GM18951 (cell line): ENCODE measurements around the gene MPDZ.

Experiments
- POLR2A ChIP-seq: IDR thresholded peaks from 4 replicates; pipeline ENCODE4 v1.6.1; 2011; ENCODE audit warnings: mild to moderate bottlenecking; ENCODE audit not compliant: insufficient read length, insufficient read depth; ENCODE audit errors: extremely low read depth
- in situ Hi-C: fragments of 300-500 bp; cut with MboI; formaldehyde crosslinking; loops from one replicate; pipeline ENCODE4 v1.12.0; 2022; ENCODE audit warnings: low sequenced_read_pairs, mixed read lengths, inconsistent platforms; ENCODE audit not compliant: unreplicated experiment

MPDZ gene

GRCh38 chr9:13158986-13159385 lies 120.5 kb downstream of the MPDZ start:
- in situ Hi-C loops, result no loop called here
- no peak for TF ChIP-seq POLR2A

DNA sequence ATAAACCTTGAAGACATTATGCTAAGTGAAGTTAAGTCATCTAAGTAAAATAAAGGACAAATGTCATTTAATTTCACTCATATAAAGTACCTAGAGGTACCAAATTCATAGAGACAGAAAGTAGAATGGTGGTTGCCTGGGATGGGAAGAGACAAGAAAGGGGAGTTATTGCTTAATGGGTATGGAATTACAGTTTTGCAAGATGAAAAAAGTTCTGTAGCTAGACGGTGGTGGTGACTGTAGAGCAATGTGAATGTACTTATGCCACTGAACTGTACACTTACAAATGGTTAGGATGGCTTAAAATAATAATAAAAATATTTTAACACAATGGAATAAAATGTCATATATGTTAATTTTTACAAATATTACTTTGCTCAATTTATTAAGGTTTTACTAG lies 128.0 kb downstream of the MPDZ start:
- no peak for TF ChIP-seq POLR2A
- in situ Hi-C loops, result no loop called here

DNA sequence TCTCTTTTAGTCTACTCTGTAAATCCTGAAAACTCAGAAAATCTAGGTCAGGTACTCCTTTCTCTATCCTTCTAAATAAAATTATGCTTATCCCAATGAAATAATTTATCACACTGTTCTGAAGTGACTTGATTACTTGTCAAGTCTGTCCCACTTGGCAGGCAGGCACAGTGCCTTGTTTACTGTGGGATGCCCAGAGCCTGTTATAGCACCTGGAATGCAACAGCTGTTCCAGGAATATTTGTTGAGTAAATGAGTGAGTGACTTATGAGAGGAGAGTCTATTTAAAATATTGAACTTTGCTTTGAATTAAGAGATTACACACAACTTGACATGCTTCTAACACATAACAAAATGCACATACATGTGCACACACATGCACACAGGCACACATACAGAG lies 130.0 kb downstream of the MPDZ start:
- in situ Hi-C loops, result no loop called here
- TF ChIP-seq POLR2A, result no peak

GRCh38 chr9:13146840-13147239 lies 132.7 kb downstream of the MPDZ start:
- in situ Hi-C loops, result no loop called here
- no peak for TF ChIP-seq POLR2A

- in situ Hi-C loops, result no loop called here
Measured at GRCh38 chr9:13145340-13145739, 134.2 kb downstream of the MPDZ start.

DNA sequence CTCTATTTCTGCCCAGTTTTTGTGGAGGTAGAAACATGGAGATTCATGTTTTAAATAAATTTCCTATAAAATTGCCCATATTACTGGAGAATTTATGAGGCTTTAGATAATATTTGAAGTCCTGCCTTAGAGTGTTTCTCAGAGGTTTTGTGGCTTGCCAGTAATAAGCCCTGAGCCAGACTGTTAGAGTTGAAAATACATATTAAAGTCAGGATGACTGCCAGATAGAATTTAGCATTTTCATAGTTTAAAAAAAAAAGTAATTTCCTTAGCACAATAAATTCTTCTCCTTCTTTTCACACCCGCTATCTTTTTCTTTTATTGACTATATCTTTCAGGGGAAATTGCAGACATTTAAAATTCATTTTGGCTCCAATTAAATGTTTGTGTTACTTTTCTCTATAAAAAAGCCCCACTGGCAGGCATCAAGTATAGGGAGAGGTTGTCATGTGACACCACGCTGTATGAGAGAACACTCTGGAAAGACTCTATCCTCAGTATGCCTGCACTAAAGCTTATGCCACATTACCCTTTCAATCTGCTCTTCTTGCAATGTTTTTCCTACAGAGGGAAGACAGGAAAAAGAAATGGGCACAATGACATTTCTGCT lies 135.2 kb downstream of the MPDZ start:
- in situ Hi-C loops, result no loop called here
- TF ChIP-seq POLR2A, result no peak

More at GRCh38 chr9:13145340-13145739, 134.2 kb downstream of the MPDZ start:
- TF ChIP-seq POLR2A, result no peak

GRCh38 chr9:13143281-13143680 lies 136.2 kb downstream of the MPDZ start:
- in situ Hi-C loops, result no loop called here
- no peak for TF ChIP-seq POLR2A

DNA sequence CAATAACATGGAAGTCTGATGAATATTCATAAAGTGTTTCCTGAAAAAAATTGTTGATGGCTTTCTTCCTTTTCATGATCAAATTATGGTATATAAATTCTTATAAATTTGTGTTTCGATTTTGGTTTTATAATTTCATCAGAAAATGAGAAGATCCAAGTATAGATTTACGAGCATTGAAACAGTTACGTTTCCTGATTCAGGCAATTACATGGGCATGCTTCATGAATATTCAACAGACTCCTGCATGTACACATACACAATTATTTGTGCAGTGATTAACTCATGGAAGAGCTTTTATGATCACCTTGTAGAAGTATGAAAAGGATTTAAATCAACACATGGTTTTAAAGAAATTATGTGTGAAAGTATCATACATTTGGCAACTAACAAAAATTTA lies 136.7 kb downstream of the MPDZ start:
- no peak for TF ChIP-seq POLR2A
- in situ Hi-C loops, result no loop called here

DNA sequence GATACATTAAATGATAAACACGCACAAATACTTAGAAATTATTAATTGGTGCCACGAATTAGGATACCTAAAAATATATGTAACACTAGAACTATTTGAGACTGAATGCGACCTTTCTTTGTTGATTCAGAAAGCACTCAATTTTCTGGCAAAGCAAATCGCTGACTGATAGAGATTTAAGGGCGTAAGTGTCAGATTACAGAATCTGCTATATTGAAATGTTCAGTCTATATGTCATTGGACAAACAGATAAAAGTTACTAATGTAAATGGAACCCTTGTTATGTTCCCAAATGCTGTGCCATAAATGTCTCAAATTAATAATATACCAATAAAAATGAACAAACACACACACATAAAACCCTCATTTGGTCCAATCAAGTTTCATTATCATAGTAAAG lies 137.9 kb downstream of the MPDZ start:
- no peak for TF ChIP-seq POLR2A

GRCh38 chr9:13140843-13141592 lies 138.5 kb downstream of the MPDZ start:
- in situ Hi-C loops, result no loop called here
- no peak for TF ChIP-seq POLR2A

More for the DNA sequence above, 137.9 kb downstream of the MPDZ start:
- in situ Hi-C loops, result no loop called here

DNA sequence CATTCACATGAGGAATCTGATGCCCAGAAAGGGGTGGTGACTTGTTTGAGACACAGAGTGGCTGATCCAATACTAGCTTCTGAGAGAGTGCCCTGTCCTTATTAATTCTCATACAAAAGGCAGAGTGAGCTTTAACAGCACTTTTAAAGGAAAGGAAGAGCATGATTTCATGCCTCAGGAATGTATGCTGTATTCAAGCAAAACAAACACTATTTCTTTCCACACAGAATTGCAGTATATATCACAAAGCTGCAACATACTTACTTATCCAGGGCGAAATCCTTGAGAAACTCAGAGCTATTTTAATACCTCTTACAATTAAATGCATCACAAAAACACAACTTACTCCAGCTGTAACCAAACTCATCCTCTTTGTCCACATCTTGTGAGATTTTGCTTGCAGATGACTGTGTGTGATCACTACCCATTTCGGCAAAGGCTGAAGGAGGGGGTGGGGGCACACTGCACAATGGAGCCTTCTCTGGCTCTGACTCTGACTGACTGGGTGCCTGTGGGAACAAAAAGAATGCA lies 139.8 kb downstream of the MPDZ start:
- no peak for TF ChIP-seq POLR2A
- in situ Hi-C loops, result no loop called here

GRCh38 chr9:13137426-13137825 lies 142.1 kb downstream of the MPDZ start:
- no peak for TF ChIP-seq POLR2A

GRCh38 chr9:13131991-13132390 lies 147.5 kb downstream of the MPDZ start:
- in situ Hi-C loops, result no loop called here
- no peak for TF ChIP-seq POLR2A

More at GRCh38 chr9:13137426-13137825, 142.1 kb downstream of the MPDZ start:
- in situ Hi-C loops, result no loop called here

DNA sequence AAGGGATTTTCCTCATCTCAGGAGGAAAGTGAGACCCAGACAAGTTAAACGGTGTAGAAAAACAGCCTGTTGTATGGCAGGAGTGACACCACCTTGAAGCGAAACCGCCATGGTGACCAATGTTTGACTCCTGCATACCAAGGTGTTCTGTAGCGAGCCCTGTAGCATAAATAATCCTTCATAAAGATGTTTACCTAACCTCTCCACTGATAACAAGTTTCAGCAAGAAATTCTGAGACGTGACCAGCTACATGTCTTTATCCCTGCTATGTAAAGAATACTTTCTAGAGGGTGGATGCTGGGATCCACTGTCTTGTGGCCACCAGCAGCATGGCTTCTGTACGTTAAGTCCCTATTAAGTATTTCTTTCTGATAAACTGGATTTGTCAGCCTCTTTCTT lies 148.1 kb downstream of the MPDZ start:
- TF ChIP-seq POLR2A, result no peak
- in situ Hi-C loops, result no loop called here
